Measurements from ENCODE around the gene POLD1. TPM values are rescaled to one million over a fixed set of nuclear protein-coding genes. Genes with fewer than 3 reads are reported as not detected.
A peak's percentile ranks its signal among the peaks of the same experiment; 100 is the strongest.

POLD1 gene
- total RNA-seq, 1 experiment from 2014 or later = 143 TPM

DNA sequence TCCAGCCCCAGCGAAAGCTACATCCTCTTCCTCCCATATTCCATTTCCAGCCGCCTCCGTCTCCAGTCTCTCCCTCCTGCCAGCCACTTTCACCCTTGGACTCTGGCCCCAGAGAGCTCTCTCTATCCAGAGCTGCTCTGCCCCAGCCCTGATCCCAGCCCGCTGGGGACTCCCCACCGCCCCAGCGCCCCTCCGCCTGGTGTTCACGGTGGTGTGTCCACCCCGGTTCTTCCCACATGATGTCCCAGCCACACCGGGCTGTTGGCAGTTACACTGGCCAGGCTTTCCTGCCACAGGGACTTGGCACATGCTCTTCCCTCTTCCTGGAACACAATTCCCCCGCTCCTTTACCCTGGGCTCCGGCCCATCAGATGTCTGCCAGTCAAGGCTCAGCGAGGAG, 80.9 kb downstream of the POLD1 start:
- intact Hi-C loops (cut with micrococcal nuclease; ENCODE audit: unreplicated experiment) = no loop called here
- Histone ChIP-seq H3K4me3 (ENCODE audit: low read depth, low read length, poor library complexity, severe bottlenecking) (no peak overlapping the region), H3K27me3 (replicated peaks; ENCODE audit: insufficient read depth, low read depth, low read length, poor library complexity) (no peaks in the 10 kb centered on the region), H3K9me3 (ENCODE audit: low read depth, low read length, poor library complexity, severe bottlenecking) (no peaks in the 10 kb centered on the region), H3K36me3 (ENCODE audit: insufficient read depth, low read length, poor library complexity, severe bottlenecking) (no peaks in the 10 kb centered on the region), H3K4me1 (ENCODE audit: insufficient read depth, low read length, poor library complexity, severe bottlenecking) (no peaks in the 10 kb centered on the region), H3K27ac (ENCODE audit: low read depth, low read length, poor library complexity, severe bottlenecking) (no peak overlapping the region)
- ChIA-PET POLR2A (ENCODE audit: low non-redundant PET) (no interaction called here), CTCF (no interaction called here)
- no TSS peak for BruUV-seq (replicated peaks)
- no peak for DNase-seq (ENCODE audit: low spot score)
- TF ChIP-seq EZH2 (IDR thresholded peaks at IDR 0.05; ENCODE audit: borderline replicate concordance, low read depth, low read length, poor library complexity, severe bottlenecking) = no peak
- TF ChIP-seq, protein P1, sequence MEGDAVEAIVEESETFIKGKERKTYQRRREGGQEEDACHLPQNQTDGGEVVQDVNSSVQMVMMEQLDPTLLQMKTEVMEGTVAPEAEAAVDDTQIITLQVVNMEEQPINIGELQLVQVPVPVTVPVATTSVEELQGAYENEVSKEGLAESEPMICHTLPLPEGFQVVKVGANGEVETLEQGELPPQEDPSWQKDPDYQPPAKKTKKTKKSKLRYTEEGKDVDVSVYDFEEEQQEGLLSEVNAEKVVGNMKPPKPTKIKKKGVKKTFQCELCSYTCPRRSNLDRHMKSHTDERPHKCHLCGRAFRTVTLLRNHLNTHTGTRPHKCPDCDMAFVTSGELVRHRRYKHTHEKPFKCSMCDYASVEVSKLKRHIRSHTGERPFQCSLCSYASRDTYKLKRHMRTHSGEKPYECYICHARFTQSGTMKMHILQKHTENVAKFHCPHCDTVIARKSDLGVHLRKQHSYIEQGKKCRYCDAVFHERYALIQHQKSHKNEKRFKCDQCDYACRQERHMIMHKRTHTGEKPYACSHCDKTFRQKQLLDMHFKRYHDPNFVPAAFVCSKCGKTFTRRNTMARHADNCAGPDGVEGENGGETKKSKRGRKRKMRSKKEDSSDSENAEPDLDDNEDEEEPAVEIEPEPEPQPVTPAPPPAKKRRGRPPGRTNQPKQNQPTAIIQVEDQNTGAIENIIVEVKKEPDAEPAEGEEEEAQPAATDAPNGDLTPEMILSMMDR (conservative IDR thresholded peaks at IDR 0.05; ENCODE audit: low read depth, low read length) = no peak

DNA sequence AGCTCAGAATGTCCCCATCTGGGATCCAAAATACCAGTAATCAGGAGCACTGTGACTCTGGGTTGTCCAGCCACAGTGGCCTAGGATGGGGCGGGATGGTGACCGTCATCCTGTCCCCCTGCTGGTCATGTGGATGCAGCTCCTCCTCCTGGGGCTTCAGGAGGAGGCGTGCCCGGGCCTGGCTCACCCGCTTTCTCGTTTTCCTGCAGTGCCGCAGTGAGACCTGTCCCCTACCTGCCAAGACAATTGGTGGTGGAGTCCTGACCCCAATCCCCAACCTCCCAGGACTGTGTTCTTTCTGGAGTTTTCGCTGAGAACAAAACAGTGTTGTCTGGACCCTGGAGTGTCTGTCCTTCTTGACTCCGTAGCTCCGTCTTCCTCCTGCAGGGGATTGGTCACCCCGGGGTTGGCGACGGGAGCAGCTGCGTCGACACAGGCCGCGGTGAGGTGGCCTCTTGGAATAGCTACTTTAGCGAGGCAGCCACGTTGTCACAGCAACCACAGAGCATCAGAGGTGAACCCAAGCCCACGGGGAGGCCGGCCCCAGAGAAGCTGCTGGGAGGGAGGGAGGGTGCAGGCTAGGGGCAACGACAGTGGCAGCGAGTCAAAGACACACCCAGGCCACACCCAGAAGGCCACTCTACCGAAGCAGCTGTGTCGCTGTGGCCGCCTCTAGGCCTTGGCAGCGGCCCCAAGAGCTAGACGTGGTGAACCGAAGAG, 82.0 kb downstream of the POLD1 start:
- Histone ChIP-seq H3K27ac (ENCODE audit: low read depth, low read length, poor library complexity, severe bottlenecking) (no peak overlapping the region), H3K36me3 (ENCODE audit: insufficient read depth, low read length, poor library complexity, severe bottlenecking) (no peaks in the 10 kb centered on the region), H3K4me3 (ENCODE audit: low read depth, low read length, poor library complexity, severe bottlenecking) (no peak overlapping the region), H3K27me3 (replicated peaks; ENCODE audit: insufficient read depth, low read depth, low read length, poor library complexity) (no peaks in the 10 kb centered on the region), H3K9me3 (ENCODE audit: low read depth, low read length, poor library complexity, severe bottlenecking) (no peaks in the 10 kb centered on the region), H3K4me1 (ENCODE audit: insufficient read depth, low read length, poor library complexity, severe bottlenecking) (no peaks in the 10 kb centered on the region)
- ChIA-PET CTCF (no interaction called here), POLR2A (ENCODE audit: low non-redundant PET) (no interaction called here)
- no TSS peak for BruUV-seq (replicated peaks)
- DNase-seq (ENCODE audit: low spot score) = no peak
- no peak for TF ChIP-seq EZH2 (IDR thresholded peaks at IDR 0.05; ENCODE audit: borderline replicate concordance, low read depth, low read length, poor library complexity, severe bottlenecking)
- TF ChIP-seq, protein P1 (conservative IDR thresholded peaks at IDR 0.05; ENCODE audit: low read depth, low read length) = 0 out of 2 replicates have a peak, but pooled peaks have one; percentile 28
- intact Hi-C loops (cut with micrococcal nuclease; ENCODE audit: unreplicated experiment) = no loop called here

DNA sequence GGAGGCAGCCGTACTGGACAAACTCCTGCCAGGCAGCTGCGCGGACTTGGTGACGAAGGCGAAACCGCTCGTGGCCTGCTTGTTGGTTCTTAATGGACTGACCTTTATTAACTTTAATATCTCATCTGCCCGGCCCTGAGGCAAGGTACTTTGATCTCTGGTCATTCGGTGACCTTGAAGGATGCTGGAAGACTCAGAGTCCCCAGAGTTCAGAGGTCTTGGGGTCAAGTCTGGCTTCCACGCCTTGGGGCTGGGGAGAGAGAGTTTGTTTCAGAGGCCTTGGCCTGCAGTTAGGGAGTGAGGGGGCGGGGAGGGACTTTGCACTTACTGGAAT, 82.5 kb downstream of the POLD1 start:
- no peak for TF ChIP-seq EZH2 (IDR thresholded peaks at IDR 0.05; ENCODE audit: borderline replicate concordance, low read depth, low read length, poor library complexity, severe bottlenecking)
- TF ChIP-seq, protein P1 (conservative IDR thresholded peaks at IDR 0.05; ENCODE audit: low read depth, low read length) = no peak
- Histone ChIP-seq H3K27me3 (replicated peaks; ENCODE audit: insufficient read depth, low read depth, low read length, poor library complexity) (no peaks in the 10 kb centered on the region), H3K36me3 (ENCODE audit: insufficient read depth, low read length, poor library complexity, severe bottlenecking) (no peaks in the 10 kb centered on the region), H3K9me3 (ENCODE audit: low read depth, low read length, poor library complexity, severe bottlenecking) (no peaks in the 10 kb centered on the region), H3K4me1 (ENCODE audit: insufficient read depth, low read length, poor library complexity, severe bottlenecking) (no peaks in the 10 kb centered on the region), H3K27ac (ENCODE audit: low read depth, low read length, poor library complexity, severe bottlenecking) (no peak overlapping the region), H3K4me3 (ENCODE audit: low read depth, low read length, poor library complexity, severe bottlenecking) (no peak overlapping the region)
- no TSS peak for BruUV-seq (replicated peaks)
- DNase-seq (ENCODE audit: low spot score) = no peak
- POLR2A ChIA-PET (ENCODE audit: low non-redundant PET) = no interaction called here
- CTCF ChIA-PET = no interaction called here
- intact Hi-C loops (cut with micrococcal nuclease; ENCODE audit: unreplicated experiment) = no loop called here

Measured in A673 (cell line).